OCI-LY1 (cell line): Measurements from ENCODE around the gene CYB561A3.

Experiments used
- EZH2 ChIP-seq: fragments of 200-600 bp; sonication (generic), shearing (Covaris generic); IDR thresholded peaks from 2 replicates; pipeline ENCODE4 v1.8.0; 2017; ENCODE audit warnings: borderline replicate concordance, mixed run types, mild to moderate bottlenecking, antibody characterized with exemption, low read length, moderate library complexity, mixed read lengths
- TF ChIP-seq, protein P1 (sequence below): fragments of 200-600 bp; sonication (generic), shearing (Covaris generic); IDR thresholded peaks from 2 replicates; pipeline ENCODE4 v1.5.1; 2017; ENCODE audit warnings: mild to moderate bottlenecking, antibody characterized with exemption, low read length, moderate library complexity, mixed read lengths

DNA sequence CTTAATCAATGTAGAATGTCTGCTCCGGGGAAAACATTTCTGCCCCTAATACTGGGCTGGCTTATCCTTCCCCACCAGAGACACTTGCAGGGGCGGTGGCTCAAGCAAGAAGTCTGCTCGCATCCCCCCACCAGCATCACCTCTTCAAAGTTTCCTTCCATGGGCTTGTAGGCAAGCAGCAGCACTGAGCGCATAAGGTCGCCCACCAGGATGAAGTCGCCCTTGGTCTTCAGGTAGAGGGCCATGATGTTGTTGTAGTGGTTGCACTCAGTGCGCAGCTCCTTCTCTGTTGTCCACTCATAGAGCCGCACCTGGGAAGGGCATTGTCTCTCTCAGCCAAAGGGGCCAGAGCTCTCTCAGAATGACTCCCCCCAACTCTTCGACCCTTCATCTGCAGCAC is 58.0 kb downstream of the CYB561A3 start:
- TF ChIP-seq, protein P1, sequence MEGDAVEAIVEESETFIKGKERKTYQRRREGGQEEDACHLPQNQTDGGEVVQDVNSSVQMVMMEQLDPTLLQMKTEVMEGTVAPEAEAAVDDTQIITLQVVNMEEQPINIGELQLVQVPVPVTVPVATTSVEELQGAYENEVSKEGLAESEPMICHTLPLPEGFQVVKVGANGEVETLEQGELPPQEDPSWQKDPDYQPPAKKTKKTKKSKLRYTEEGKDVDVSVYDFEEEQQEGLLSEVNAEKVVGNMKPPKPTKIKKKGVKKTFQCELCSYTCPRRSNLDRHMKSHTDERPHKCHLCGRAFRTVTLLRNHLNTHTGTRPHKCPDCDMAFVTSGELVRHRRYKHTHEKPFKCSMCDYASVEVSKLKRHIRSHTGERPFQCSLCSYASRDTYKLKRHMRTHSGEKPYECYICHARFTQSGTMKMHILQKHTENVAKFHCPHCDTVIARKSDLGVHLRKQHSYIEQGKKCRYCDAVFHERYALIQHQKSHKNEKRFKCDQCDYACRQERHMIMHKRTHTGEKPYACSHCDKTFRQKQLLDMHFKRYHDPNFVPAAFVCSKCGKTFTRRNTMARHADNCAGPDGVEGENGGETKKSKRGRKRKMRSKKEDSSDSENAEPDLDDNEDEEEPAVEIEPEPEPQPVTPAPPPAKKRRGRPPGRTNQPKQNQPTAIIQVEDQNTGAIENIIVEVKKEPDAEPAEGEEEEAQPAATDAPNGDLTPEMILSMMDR: no peak
- no peak for TF ChIP-seq EZH2
